CD4-positive, alpha-beta T cell treated with Interleukin-10 for 1 hour (primary cell): ENCODE measurements around the gene CYFIP1.

ENCODE experiments used
- DNase-seq: peaks from one replicate; pipeline ENCODE4 v3.0.0-alpha.2; 2020

Gene CYFIP1

GRCh38 chr15:22915866-22916515, 64.2 kb downstream of the CYFIP1 start:
- DNase-seq, result no peak

GRCh38 chr15:22913646-22914380, 66.4 kb downstream of the CYFIP1 start:
- DNase-seq, result no peak

- DNase-seq, result no peak
Measured at GRCh38 chr15:22912256-22912655, 67.9 kb downstream of the CYFIP1 start.

GRCh38 chr15:22911306-22911705, 68.9 kb downstream of the CYFIP1 start:
- no peak for DNase-seq

- DNase-seq, result no peak
Measured at GRCh38 chr15:22908830-22909229, 71.3 kb downstream of the CYFIP1 start.

GRCh38 chr15:22907161-22907950, 72.8 kb downstream of the CYFIP1 start:
- DNase-seq, result no peak

GRCh38 chr15:22904736-22905135, 75.4 kb downstream of the CYFIP1 start:
- no peak for DNase-seq

- DNase-seq, result no peak
Measured at GRCh38 chr15:22903961-22904534, 76.1 kb downstream of the CYFIP1 start.

GRCh38 chr15:22903427-22903826, 76.7 kb downstream of the CYFIP1 start:
- DNase-seq, result no peak

- no peak for DNase-seq
Measured at GRCh38 chr15:22902981-22903380, 77.2 kb downstream of the CYFIP1 start.

- no peak for DNase-seq
Measured at GRCh38 chr15:22902578-22902977, 77.6 kb downstream of the CYFIP1 start.

- DNase-seq, result no peak
Measured at GRCh38 chr15:22902046-22902445, 78.1 kb downstream of the CYFIP1 start.

- DNase-seq, result no peak
Measured at GRCh38 chr15:22895465-22896190, 84.5 kb downstream of the CYFIP1 start.

GRCh38 chr15:22893881-22894280, 86.3 kb downstream of the CYFIP1 start:
- DNase-seq, result no peak

- no peak for DNase-seq
Measured at GRCh38 chr15:22893081-22893480, 87.1 kb downstream of the CYFIP1 start.

GRCh38 chr15:22892333-22892732, 87.8 kb downstream of the CYFIP1 start:
- DNase-seq, result no peak

GRCh38 chr15:22891426-22892210, 88.5 kb downstream of the CYFIP1 start:
- no peak for DNase-seq

GRCh38 chr15:22890296-22890695, 89.9 kb downstream of the CYFIP1 start:
- no peak for DNase-seq

GRCh38 chr15:22889146-22889818, 90.9 kb downstream of the CYFIP1 start:
- DNase-seq, result no peak

GRCh38 chr15:22888120-22888859, 91.9 kb downstream of the CYFIP1 start:
- DNase-seq, result no peak
